GM12873 (cell line): ENCODE data around the gene SLC9A2.

Source experiments
- CTCF ChIP-seq: IDR thresholded peaks from 2 replicates; pipeline ENCODE4 v1.5.1; 2012; ENCODE audit warnings: low read depth, mild to moderate bottlenecking, moderate library complexity, low read length, control low read depth; ENCODE audit not compliant: insufficient read depth; ENCODE audit errors: missing control alignments

SLC9A2 gene

GRCh38 chr2:102717308-102718018 lies 98.1 kb downstream of the SLC9A2 start:
- TF ChIP-seq CTCF, result no peak

GRCh38 chr2:102718387-102719316 lies 99.3 kb downstream of the SLC9A2 start:
- no peak for TF ChIP-seq CTCF

- no peak for TF ChIP-seq CTCF
Measured at GRCh38 chr2:102724016-102724490, 104.7 kb downstream of the SLC9A2 start.

DNA sequence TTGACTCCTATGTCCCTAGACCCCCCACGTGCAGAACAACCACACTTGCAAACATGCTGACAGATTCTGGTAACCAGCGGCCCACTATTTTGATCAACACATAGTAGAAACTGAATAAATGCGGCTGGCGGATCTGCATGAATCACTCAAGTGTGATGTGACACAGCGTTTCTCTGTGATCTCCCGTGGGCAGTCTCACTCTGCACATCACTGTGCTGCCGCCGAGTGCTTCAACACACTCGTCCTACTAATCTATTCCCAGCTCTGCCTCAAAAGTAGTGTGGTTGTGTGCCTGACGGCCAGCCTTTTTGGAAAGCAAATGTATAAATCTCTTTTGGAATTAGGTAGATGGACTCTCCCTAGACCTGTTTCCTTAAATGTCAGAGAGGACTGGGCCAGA lies 105.2 kb downstream of the SLC9A2 start:
- TF ChIP-seq CTCF, result no peak

- TF ChIP-seq CTCF, result no peak
Measured at GRCh38 chr2:102726128-102727087, 107.1 kb downstream of the SLC9A2 start.

- no peak for TF ChIP-seq CTCF
Measured at GRCh38 chr2:102735416-102736109, 116.2 kb downstream of the SLC9A2 start.
